ENCODE data around the gene HECTD4.
A peak's percentile ranks its signal among the peaks of the same experiment; 100 is the strongest.

Gene HECTD4

GRCh38 chr12:112241176-112241575, 141.1 kb downstream of the HECTD4 start:
- no peak for DNase-seq (ENCODE audit: low spot score)
- no peaks in the 10 kb centered on the region for H3K9me3 ChIP-seq (replicated peaks in 1 of 2; ENCODE audit: control insufficient read depth in 2 of 2, insufficient read depth in 1 of 2, low read depth in 1 of 2, low read length in 2 of 2)
- WGBS, 2 donors (ENCODE audit: extremely low coverage in 2 of 2, insufficient read length in 2 of 2, insufficient replicate concordance in 1 of 2) = no CpG with 5 or more reads among the region's 3 CpGs
- no peaks in the 10 kb centered on the region for H3K79me1 ChIP-seq (ENCODE audit: low read depth, low read length)
- H2AK5ac ChIP-seq (ENCODE audit: low read depth, low read length) = no peak overlapping the region
- H3K36me3 ChIP-seq (replicated peaks in 1 of 2; ENCODE audit: control insufficient read depth in 2 of 2, insufficient read depth in 2 of 2, low read length in 2 of 2) = peaks cover 14 to 94% of the 10 kb centered on the region in 2 donors
- no peak overlapping the region for H3K23ac ChIP-seq (ENCODE audit: low read depth, low read length, poor library complexity)
- H3K18ac ChIP-seq (ENCODE audit: low read length) = no peak overlapping the region
- H2BK15ac ChIP-seq (ENCODE audit: low read length) = no peak overlapping the region
- no peak overlapping the region for H2AFZ ChIP-seq (ENCODE audit: low read length)
- H2BK12ac ChIP-seq (ENCODE audit: low read length) = no peak overlapping the region
- H3K4me1 ChIP-seq (ENCODE audit: control insufficient read depth in 2 of 2, insufficient read depth in 1 of 2, low read depth in 1 of 2, low read length in 2 of 2) = no peaks in the 10 kb centered on the region
- H3K4me3 ChIP-seq (ENCODE audit: low read length in 2 of 2) = no peak overlapping the region
- H3K4ac ChIP-seq (ENCODE audit: low read length) = no peak overlapping the region
- no peak overlapping the region for H2BK120ac ChIP-seq (ENCODE audit: low read depth, low read length)
- H3K27me3 ChIP-seq (ENCODE audit: control insufficient read depth in 3 of 3, insufficient read depth in 3 of 3, low read depth in 1 of 3, low read length in 3 of 3) = no peaks in the 10 kb centered on the region
- no peak overlapping the region for H3K14ac ChIP-seq (ENCODE audit: low read length)
- H4K8ac ChIP-seq (ENCODE audit: low read depth, low read length) = no peak overlapping the region
- no peak overlapping the region for H3K9ac ChIP-seq (ENCODE audit: low read depth, low read length, poor library complexity)
- no peak overlapping the region for H2BK5ac ChIP-seq (ENCODE audit: low read length)
- no peak overlapping the region for H3K27ac ChIP-seq (replicated peaks; ENCODE audit: low read length)
- H4K91ac ChIP-seq (ENCODE audit: low read depth, low read length, poor library complexity) = no peak overlapping the region
- no peak overlapping the region for H3K4me2 ChIP-seq (ENCODE audit: insufficient read depth, low read length, poor library complexity, severe bottlenecking)

GRCh38 chr12:112239881-112240280, 142.3 kb downstream of the HECTD4 start:
- H3K14ac ChIP-seq (ENCODE audit: low read length) = no peak overlapping the region
- H2BK15ac ChIP-seq (ENCODE audit: low read length) = no peak overlapping the region
- no peak overlapping the region for H2AFZ ChIP-seq (ENCODE audit: low read length)
- no peaks in the 10 kb centered on the region for H3K27me3 ChIP-seq (ENCODE audit: control insufficient read depth in 3 of 3, insufficient read depth in 3 of 3, low read depth in 1 of 3, low read length in 3 of 3)
- H3K27ac ChIP-seq (replicated peaks; ENCODE audit: low read length) = no peak overlapping the region
- no peak overlapping the region for H2BK120ac ChIP-seq (ENCODE audit: low read depth, low read length)
- no CpG with 5 or more reads among the region's 6 CpGs for WGBS, 2 donors (ENCODE audit: extremely low coverage in 2 of 2, insufficient read length in 2 of 2, insufficient replicate concordance in 1 of 2)
- no peak overlapping the region for H4K91ac ChIP-seq (ENCODE audit: low read depth, low read length, poor library complexity)
- H3K18ac ChIP-seq (ENCODE audit: low read length) = no peak overlapping the region
- H3K9me3 ChIP-seq (replicated peaks in 1 of 2; ENCODE audit: control insufficient read depth in 2 of 2, insufficient read depth in 1 of 2, low read depth in 1 of 2, low read length in 2 of 2) = no peaks in the 10 kb centered on the region
- H3K4me1 ChIP-seq (ENCODE audit: control insufficient read depth in 2 of 2, insufficient read depth in 1 of 2, low read depth in 1 of 2, low read length in 2 of 2) = no peaks in the 10 kb centered on the region
- H3K79me1 ChIP-seq (ENCODE audit: low read depth, low read length) = no peaks in the 10 kb centered on the region
- H3K23ac ChIP-seq (ENCODE audit: low read depth, low read length, poor library complexity) = no peak overlapping the region
- no peak overlapping the region for H3K9ac ChIP-seq (ENCODE audit: low read depth, low read length, poor library complexity)
- no peak overlapping the region for H3K4me2 ChIP-seq (ENCODE audit: insufficient read depth, low read length, poor library complexity, severe bottlenecking)
- no peak overlapping the region for H3K4ac ChIP-seq (ENCODE audit: low read length)
- H2BK12ac ChIP-seq (ENCODE audit: low read length) = no peak overlapping the region
- H3K4me3 ChIP-seq (ENCODE audit: low read length in 2 of 2) = no peak overlapping the region
- no peak overlapping the region for H4K8ac ChIP-seq (ENCODE audit: low read depth, low read length)
- peaks cover 17 to 94% of the 10 kb centered on the region in 2 donors for H3K36me3 ChIP-seq (replicated peaks in 1 of 2; ENCODE audit: control insufficient read depth in 2 of 2, insufficient read depth in 2 of 2, low read length in 2 of 2)
- H2AK5ac ChIP-seq (ENCODE audit: low read depth, low read length) = no peak overlapping the region
- no peak for DNase-seq (ENCODE audit: low spot score)
- no peak overlapping the region for H2BK5ac ChIP-seq (ENCODE audit: low read length)

GRCh38 chr12:112239020-112239419, 143.2 kb downstream of the HECTD4 start:
- Histone ChIP-seq H2BK15ac (ENCODE audit: low read length) (no peak overlapping the region), H3K4me1 (ENCODE audit: control insufficient read depth in 2 of 2, insufficient read depth in 1 of 2, low read depth in 1 of 2, low read length in 2 of 2) (no peaks in the 10 kb centered on the region), H3K4me3 (ENCODE audit: low read length in 2 of 2) (peak overlapping the region in 1 of 2 donors; percentile 10), H3K79me1 (ENCODE audit: low read depth, low read length) (no peaks in the 10 kb centered on the region), H3K4ac (ENCODE audit: low read length) (no peak overlapping the region), H3K14ac (ENCODE audit: low read length) (no peak overlapping the region), H2AFZ (ENCODE audit: low read length) (no peak overlapping the region), H3K18ac (ENCODE audit: low read length) (no peak overlapping the region), H3K27me3 (ENCODE audit: control insufficient read depth in 3 of 3, insufficient read depth in 3 of 3, low read depth in 1 of 3, low read length in 3 of 3) (no peaks in the 10 kb centered on the region), H2AK5ac (ENCODE audit: low read depth, low read length) (no peak overlapping the region), H3K9ac (ENCODE audit: low read depth, low read length, poor library complexity) (no peak overlapping the region), H3K23ac (ENCODE audit: low read depth, low read length, poor library complexity) (no peak overlapping the region), H3K9me3 (replicated peaks in 1 of 2; ENCODE audit: control insufficient read depth in 2 of 2, insufficient read depth in 1 of 2, low read depth in 1 of 2, low read length in 2 of 2) (no peaks in the 10 kb centered on the region), H2BK12ac (ENCODE audit: low read length) (no peak overlapping the region), H2BK5ac (ENCODE audit: low read length) (no peak overlapping the region), H4K91ac (ENCODE audit: low read depth, low read length, poor library complexity) (no peak overlapping the region), H3K4me2 (ENCODE audit: insufficient read depth, low read length, poor library complexity, severe bottlenecking) (no peak overlapping the region), H4K8ac (ENCODE audit: low read depth, low read length) (no peak overlapping the region), H3K36me3 (replicated peaks in 1 of 2; ENCODE audit: control insufficient read depth in 2 of 2, insufficient read depth in 2 of 2, low read length in 2 of 2) (peaks cover 23 to 94% of the 10 kb centered on the region in 2 donors), H3K27ac (replicated peaks; ENCODE audit: low read length) (no peak overlapping the region), H2BK120ac (ENCODE audit: low read depth, low read length) (no peak overlapping the region)
- no peak for DNase-seq (ENCODE audit: low spot score)
- WGBS, 2 donors (ENCODE audit: extremely low coverage in 2 of 2, insufficient read length in 2 of 2, insufficient replicate concordance in 1 of 2) = no CpG with 5 or more reads among the region's 7 CpGs

- no peaks in the 10 kb centered on the region for H3K4me1 ChIP-seq (ENCODE audit: control insufficient read depth in 2 of 2, insufficient read depth in 1 of 2, low read depth in 1 of 2, low read length in 2 of 2)
- H2AK5ac ChIP-seq (ENCODE audit: low read depth, low read length) = no peak overlapping the region
- H2BK12ac ChIP-seq (ENCODE audit: low read length) = no peak overlapping the region
- DNase-seq (ENCODE audit: low spot score) = no peak
- H2AFZ ChIP-seq (ENCODE audit: low read length) = no peak overlapping the region
- no peak overlapping the region for H3K4me2 ChIP-seq (ENCODE audit: insufficient read depth, low read length, poor library complexity, severe bottlenecking)
- peaks cover 23 to 93% of the 10 kb centered on the region in 2 donors for H3K36me3 ChIP-seq (replicated peaks in 1 of 2; ENCODE audit: control insufficient read depth in 2 of 2, insufficient read depth in 2 of 2, low read length in 2 of 2)
- no peak overlapping the region for H3K4ac ChIP-seq (ENCODE audit: low read length)
- H4K91ac ChIP-seq (ENCODE audit: low read depth, low read length, poor library complexity) = no peak overlapping the region
- H3K9ac ChIP-seq (ENCODE audit: low read depth, low read length, poor library complexity) = no peak overlapping the region
- H2BK5ac ChIP-seq (ENCODE audit: low read length) = no peak overlapping the region
- no peak overlapping the region for H2BK15ac ChIP-seq (ENCODE audit: low read length)
- no peak overlapping the region for H3K18ac ChIP-seq (ENCODE audit: low read length)
- no peaks in the 10 kb centered on the region for H3K9me3 ChIP-seq (replicated peaks in 1 of 2; ENCODE audit: control insufficient read depth in 2 of 2, insufficient read depth in 1 of 2, low read depth in 1 of 2, low read length in 2 of 2)
- no peaks in the 10 kb centered on the region for H3K27me3 ChIP-seq (ENCODE audit: control insufficient read depth in 3 of 3, insufficient read depth in 3 of 3, low read depth in 1 of 3, low read length in 3 of 3)
- no peaks in the 10 kb centered on the region for H3K79me1 ChIP-seq (ENCODE audit: low read depth, low read length)
- H2BK120ac ChIP-seq (ENCODE audit: low read depth, low read length) = no peak overlapping the region
- no CpG with 5 or more reads among the region's 5 CpGs for WGBS, 2 donors (ENCODE audit: extremely low coverage in 2 of 2, insufficient read length in 2 of 2, insufficient replicate concordance in 1 of 2)
- H4K8ac ChIP-seq (ENCODE audit: low read depth, low read length) = no peak overlapping the region
- H3K4me3 ChIP-seq (ENCODE audit: low read length in 2 of 2) = no peak overlapping the region
- H3K23ac ChIP-seq (ENCODE audit: low read depth, low read length, poor library complexity) = no peak overlapping the region
- no peak overlapping the region for H3K14ac ChIP-seq (ENCODE audit: low read length)
- no peak overlapping the region for H3K27ac ChIP-seq (replicated peaks; ENCODE audit: low read length)
Measured at GRCh38 chr12:112238441-112238840, 143.8 kb downstream of the HECTD4 start.

All from neuronal stem cell (in vitro differentiated cells).